Vagina (tissue), 2 donors: ENCODE data around the gene MIGA2.

Experiments
- CTCF ChIP-seq, 3 experiments: fragments of 450-650 bp in 2 of 3; fragments of 200-600 bp in 1 of 3; sonication (generic) in 1 of 3; IDR thresholded peaks; one replicate each; pipeline ENCODE4 v1.5.1; 2017 to 2019; ENCODE audit warnings: antibody characterized with exemption in 3 of 3, mild to moderate bottlenecking in 2 of 3, moderate library complexity in 2 of 3
- POLR2AphosphoS5 ChIP-seq, 2 donors: sonication (generic); formaldehyde crosslinking; IDR thresholded peaks; one replicate each; pipeline ENCODE4 v1.9.0; 2017; ENCODE audit warnings: antibody characterized with exemption in 2 of 2, mild to moderate bottlenecking in 2 of 2, low read depth in 1 of 2; ENCODE audit not compliant: insufficient read depth in 1 of 2

- TF ChIP-seq POLR2AphosphoS5 (IDR thresholded peaks at IDR 0.05; ENCODE audit: insufficient read depth in 1 of 2, low read depth in 1 of 2) (no peak), CTCF (IDR thresholded peaks at IDR 0.05) (no peak)
Measured at GRCh38 chr9:129022037-129022436, 14.4 kb upstream of the MIGA2 start.
